CD4-positive, CD25-positive, alpha-beta regulatory T cell (primary cell): ENCODE data around the gene HAP1. TPM values are rescaled to one million over a fixed set of nuclear protein-coding genes. Genes with fewer than 3 reads are reported as not detected.

Experiments
- ATAC-seq, 2 donors: fragments of 150-1000 bp; cut with Tn5 transposase; one replicate each; pipeline ENCODE4 v1.10.0; 2021; ENCODE audit warnings: low read depth in 2 of 2, moderate number of reproducible peaks in 2 of 2, moderate library complexity in 1 of 2
- DNase-seq, 3 donors: peaks; one replicate each; pipeline versions ENCODE4 v3.0.0 to v3.0.0-alpha.2; 2012 to 2022; ENCODE audit warnings: mixed read lengths in 1 of 3
- H3K27ac ChIP-seq: one replicate; pipeline ENCODE4 v1.7.0; 2013; ENCODE audit warnings: mild to moderate bottlenecking, low read length; ENCODE audit not compliant: insufficient read depth, poor library complexity, severe bottlenecking
- H3K27me3 ChIP-seq: one replicate; pipeline ENCODE4 v1.7.0; 2013; ENCODE audit warnings: low read length; ENCODE audit not compliant: control insufficient read depth, insufficient read depth
- H3K36me3 ChIP-seq: one replicate; pipeline ENCODE4 v1.7.0; 2013; ENCODE audit warnings: mild to moderate bottlenecking, low read length, moderate library complexity; ENCODE audit not compliant: control insufficient read depth, insufficient read depth
- H3K4me1 ChIP-seq: 2 replicates; pipeline ENCODE4 v1.7.0; 2013; ENCODE audit warnings: mild to moderate bottlenecking, low read length; ENCODE audit not compliant: insufficient read depth, control insufficient read depth, poor library complexity, severe bottlenecking
- H3K4me3 ChIP-seq: one replicate; pipeline ENCODE4 v1.7.0; 2013; ENCODE audit warnings: low read depth, mild to moderate bottlenecking, low read length, moderate library complexity
- H3K9me3 ChIP-seq, 2 experiments: 1 replicate in 1 of 2; 2 replicates in 1 of 2; pipeline ENCODE4 v1.7.0; 2013; ENCODE audit warnings: low read length in 2 of 2, mild to moderate bottlenecking in 1 of 2, moderate library complexity in 1 of 2; ENCODE audit not compliant: control insufficient read depth in 2 of 2
- H3K27ac Mint-ChIP-seq, 3 donors: one replicate each; pipeline ENCODE4 v1.8.0; 2020 to 2022; ENCODE audit warnings: mild to moderate bottlenecking in 3 of 3, mixed read lengths in 3 of 3, moderate library complexity in 2 of 3
- H3K27me3 Mint-ChIP-seq: one replicate; pipeline ENCODE4 v1.8.0; 2022; ENCODE audit warnings: mild to moderate bottlenecking, mixed read lengths
- H3K36me3 Mint-ChIP-seq: one replicate; pipeline ENCODE4 v1.8.0; 2020; ENCODE audit warnings: mixed read lengths
- H3K4me1 Mint-ChIP-seq, 4 donors: one replicate each; pipeline ENCODE4 v1.8.0; 2020 to 2022; ENCODE audit warnings: mixed read lengths in 4 of 4, mild to moderate bottlenecking in 1 of 4
- H3K4me3 Mint-ChIP-seq, 4 donors: one replicate each; pipeline ENCODE4 v1.8.0; 2020 to 2022; ENCODE audit warnings: mild to moderate bottlenecking in 4 of 4, mixed read lengths in 4 of 4, moderate library complexity in 3 of 4
- H3K9me3 Mint-ChIP-seq, 7 donors: one replicate each; pipeline ENCODE4 v1.8.0; 2020 to 2022; ENCODE audit warnings: mixed read lengths in 7 of 7, mild to moderate bottlenecking in 3 of 7, moderate library complexity in 2 of 7
- polyA plus RNA-seq, 4 donors: library from polyadenylated mRNA; unstranded; fragments of 300-500 nt; fragmentation: Illumina TruSeq; gene quantifications; one replicate each; pipeline ENCODE4 v1.2.3, GENCODE V29; 2021
- total RNA-seq: library from RNA; stranded (reverse); gene quantifications from one replicate; pipeline ENCODE4 v1.2.3, GENCODE V29; 2022

Gene HAP1
- total and polyA plus RNA-seq, 5 donors from 2014 or later, result 0.35 to 2.1 (median 0.62) TPM

GRCh38 chr17:41683441-41684007, 50.9 kb downstream of the HAP1 start:
- H3K27ac Mint-ChIP-seq, result peak overlapping the region in 1 of 3 donors; percentile 35
- H3K4me3 Mint-ChIP-seq, result peak overlapping the region in 1 of 4 donors; percentile 70
- H3K9me3 Mint-ChIP-seq, result peaks cover 0 to 3% (median 0%) of the 10 kb centered on the region in 7 donors
- no peaks in the 10 kb centered on the region for H3K36me3 Mint-ChIP-seq
- H3K4me1 Mint-ChIP-seq, result peaks cover 8 to 23% (median 17%) of the 10 kb centered on the region in 4 donors
- ATAC-seq, result no peak
- Histone ChIP-seq H3K4me1 (peaks cover 22% of the 10 kb centered on the region), H3K9me3 (no peaks in the 10 kb centered on the region), H3K4me3 (no peak overlapping the region), H3K36me3 (no peaks in the 10 kb centered on the region), H3K27me3 (no peaks in the 10 kb centered on the region), H3K27ac (no peak overlapping the region)
- no peak for DNase-seq
- peaks cover 17% of the 10 kb centered on the region for H3K27me3 Mint-ChIP-seq

- DNase-seq, result no peak
- no peak for ATAC-seq
- peak overlapping the region in 2 of 3 donors; percentile 35 to 46 for H3K27ac Mint-ChIP-seq
- H3K4me1 ChIP-seq, result peaks cover 19% of the 10 kb centered on the region
- H3K4me3 ChIP-seq, result no peak overlapping the region
- H3K27ac ChIP-seq, result no peak overlapping the region
- no peaks in the 10 kb centered on the region for H3K27me3 ChIP-seq
- no peaks in the 10 kb centered on the region for H3K36me3 Mint-ChIP-seq
- no peaks in the 10 kb centered on the region for H3K36me3 ChIP-seq
- H3K9me3 Mint-ChIP-seq, result peaks cover 0 to 3% (median 0%) of the 10 kb centered on the region in 7 donors
- H3K4me1 Mint-ChIP-seq, result peaks cover 13 to 21% (median 17%) of the 10 kb centered on the region in 4 donors
- no peaks in the 10 kb centered on the region for H3K9me3 ChIP-seq
- peak overlapping the region in 2 of 4 donors; percentile 43 to 70 for H3K4me3 Mint-ChIP-seq
- H3K27me3 Mint-ChIP-seq, result peaks cover 13% of the 10 kb centered on the region
Observed at GRCh38 chr17:41682631-41683030, 51.8 kb downstream of the HAP1 start.

- Mint-ChIP-seq H3K9me3 (peaks cover 0 to 3% (median 0%) of the 10 kb centered on the region in 7 donors), H3K4me1 (peaks cover 13 to 24% (median 21%) of the 10 kb centered on the region in 4 donors), H3K27me3 (peaks cover 13% of the 10 kb centered on the region), H3K27ac (no peak overlapping the region), H3K36me3 (no peaks in the 10 kb centered on the region), H3K4me3 (no peak overlapping the region)
- H3K9me3 ChIP-seq, result no peaks in the 10 kb centered on the region
- H3K4me1 ChIP-seq, result peaks cover 17% of the 10 kb centered on the region
- ATAC-seq, result no peak
- no peak overlapping the region for H3K27ac ChIP-seq
- H3K36me3 ChIP-seq, result no peaks in the 10 kb centered on the region
- H3K27me3 ChIP-seq, result no peaks in the 10 kb centered on the region
- no peak for DNase-seq
- no peak overlapping the region for H3K4me3 ChIP-seq
Observed at GRCh38 chr17:41681776-41682175, 52.7 kb downstream of the HAP1 start.

- no peak overlapping the region for H3K4me3 ChIP-seq
- no peak overlapping the region for H3K27ac ChIP-seq
- Mint-ChIP-seq H3K4me3 (no peak overlapping the region), H3K36me3 (no peaks in the 10 kb centered on the region), H3K9me3 (peaks cover 0 to 3% (median 0%) of the 10 kb centered on the region in 7 donors), H3K27ac (peak overlapping the region in 1 of 3 donors; percentile 26), H3K4me1 (peaks cover 13 to 33% (median 25%) of the 10 kb centered on the region in 4 donors), H3K27me3 (peaks cover 13% of the 10 kb centered on the region)
- H3K9me3 ChIP-seq, result no peaks in the 10 kb centered on the region
- ATAC-seq, result no peak
- H3K4me1 ChIP-seq, result peaks cover 17% of the 10 kb centered on the region
- no peaks in the 10 kb centered on the region for H3K27me3 ChIP-seq
- H3K36me3 ChIP-seq, result no peaks in the 10 kb centered on the region
- no peak for DNase-seq
Observed at GRCh38 chr17:41680426-41681040, 53.9 kb downstream of the HAP1 start.

- Histone ChIP-seq H3K36me3 (no peaks in the 10 kb centered on the region), H3K27ac (peak overlapping the region; percentile 85), H3K4me3 (peak overlapping the region; percentile 89), H3K27me3 (no peaks in the 10 kb centered on the region), H3K4me1 (peaks cover 17% of the 10 kb centered on the region), H3K9me3 (no peaks in the 10 kb centered on the region)
- DNase-seq (no peak), ATAC-seq (no peak)
- Mint-ChIP-seq H3K27ac (peak overlapping the region; percentile 90 to 95 (median 91)), H3K4me3 (peak overlapping the region; percentile 77 to 91 (median 85)), H3K36me3 (no peaks in the 10 kb centered on the region), H3K4me1 (peaks cover 13 to 33% (median 25%) of the 10 kb centered on the region in 4 donors), H3K27me3 (peaks cover 13% of the 10 kb centered on the region), H3K9me3 (peaks cover 0 to 3% (median 0%) of the 10 kb centered on the region in 7 donors)
Observed at GRCh38 chr17:41679740-41680425, 54.6 kb downstream of the HAP1 start.

- no peaks in the 10 kb centered on the region for H3K27me3 ChIP-seq
- H3K4me3 ChIP-seq, result peak overlapping the region; percentile 89
- no peaks in the 10 kb centered on the region for H3K36me3 ChIP-seq
- H3K4me1 ChIP-seq, result peaks cover 17% of the 10 kb centered on the region
- Mint-ChIP-seq H3K27me3 (peaks cover 11% of the 10 kb centered on the region), H3K36me3 (no peaks in the 10 kb centered on the region), H3K4me1 (peaks cover 13 to 33% (median 25%) of the 10 kb centered on the region in 4 donors), H3K4me3 (peak overlapping the region; percentile 77 to 91 (median 85)), H3K27ac (peak overlapping the region; percentile 90 to 95 (median 91)), H3K9me3 (peaks cover 0 to 3% (median 0%) of the 10 kb centered on the region in 7 donors)
- peak; percentile 39 to 98 (median 75) for DNase-seq
- H3K9me3 ChIP-seq, result no peaks in the 10 kb centered on the region
- ATAC-seq, result peak; percentile 93 to 95
- peak overlapping the region; percentile 85 for H3K27ac ChIP-seq
Observed at GRCh38 chr17:41678907-41679739, 55.3 kb downstream of the HAP1 start.

GRCh38 chr17:41678411-41678906, 56.0 kb downstream of the HAP1 start:
- H3K27ac ChIP-seq, result peak overlapping the region; percentile 85
- peak overlapping the region; percentile 77 to 91 (median 85) for H3K4me3 Mint-ChIP-seq
- H3K4me1 Mint-ChIP-seq, result peaks cover 13 to 34% (median 25%) of the 10 kb centered on the region in 4 donors
- no peaks in the 10 kb centered on the region for H3K36me3 ChIP-seq
- peaks cover 8% of the 10 kb centered on the region for H3K27me3 Mint-ChIP-seq
- peaks cover 0 to 3% (median 0%) of the 10 kb centered on the region in 7 donors for H3K9me3 Mint-ChIP-seq
- no peaks in the 10 kb centered on the region for H3K9me3 ChIP-seq
- peaks cover 17% of the 10 kb centered on the region for H3K4me1 ChIP-seq
- peak overlapping the region; percentile 89 for H3K4me3 ChIP-seq
- H3K27me3 ChIP-seq, result no peaks in the 10 kb centered on the region
- ATAC-seq (peak in 1 of 2 donors; percentile 4), DNase-seq (no peak)
- no peaks in the 10 kb centered on the region for H3K36me3 Mint-ChIP-seq
- peak overlapping the region; percentile 90 to 95 (median 91) for H3K27ac Mint-ChIP-seq
